HG02759 (cell line): ENCODE results near the gene DLG5.

Experiments used
- ATAC-seq: cut with Tn5 transposase; IDR thresholded peaks from one replicate; pipeline ENCODE4 v1.9.1; 2021; ENCODE audit warnings: mild to moderate bottlenecking, moderate library complexity; ENCODE audit not compliant: unreplicated experiment

The DLG5 gene

GRCh38 chr10:77915319-77916105, 11.0 kb downstream of the DLG5 start:
- ATAC-seq: no peak

- ATAC-seq: no peak
These were observed 13.5 kb downstream of the DLG5 start for GRCh38 chr10:77913090-77913489.

- no peak for ATAC-seq
These were observed 14.0 kb downstream of the DLG5 start for GRCh38 chr10:77912576-77912975.

- ATAC-seq: no peak
These were observed 14.9 kb downstream of the DLG5 start for GRCh38 chr10:77911535-77912123.

- no peak for ATAC-seq
These were observed 15.9 kb downstream of the DLG5 start for GRCh38 chr10:77910524-77911145.

- ATAC-seq: no peak
These were observed 16.7 kb downstream of the DLG5 start for GRCh38 chr10:77909749-77910375.

GRCh38 chr10:77909021-77909748, 17.4 kb downstream of the DLG5 start:
- ATAC-seq: no peak

GRCh38 chr10:77907900-77908717, 18.4 kb downstream of the DLG5 start:
- no peak for ATAC-seq

- ATAC-seq: no peak
These were observed 19.1 kb downstream of the DLG5 start for GRCh38 chr10:77907462-77907861.

- ATAC-seq: no peak
These were observed 19.6 kb downstream of the DLG5 start for GRCh38 chr10:77906951-77907421.

GRCh38 chr10:77905781-77906180, 20.8 kb downstream of the DLG5 start:
- ATAC-seq: no peak

GRCh38 chr10:77905086-77905748, 21.3 kb downstream of the DLG5 start:
- ATAC-seq: no peak

- ATAC-seq: no peak
These were observed 22.3 kb downstream of the DLG5 start for GRCh38 chr10:77904100-77904840.

- ATAC-seq: no peak
These were observed 24.4 kb downstream of the DLG5 start for GRCh38 chr10:77902159-77902558.

GRCh38 chr10:77901743-77902142, 24.8 kb downstream of the DLG5 start:
- no peak for ATAC-seq

GRCh38 chr10:77899690-77900089, 26.9 kb downstream of the DLG5 start:
- ATAC-seq: no peak

- ATAC-seq: no peak
These were observed 27.5 kb downstream of the DLG5 start for GRCh38 chr10:77899080-77899477.

GRCh38 chr10:77898323-77899079, 28.1 kb downstream of the DLG5 start:
- ATAC-seq: no peak
